ENCODE data around the gene SCO2.

GRCh38 chr22:50520826-50521453, 4.5 kb downstream of the SCO2 start:
- TF ChIP-seq CTCF (conservative IDR thresholded peaks at IDR 0.05; ENCODE audit: low read length): no peak
- TF ChIP-seq EZH2phosphoT487 (IDR thresholded peaks at IDR 0.05; ENCODE audit: borderline replicate concordance, low read depth, low read length): no peak

Measured in OCI-LY7 (cell line).